CD4-positive, alpha-beta T cell treated with Interferon gamma for 1 hour (primary cell): ENCODE data around the gene BCAS1.

Experiments used
- DNase-seq: peaks from one replicate; pipeline ENCODE4 v3.0.0-alpha.2; 2020

BCAS1 gene

DNA sequence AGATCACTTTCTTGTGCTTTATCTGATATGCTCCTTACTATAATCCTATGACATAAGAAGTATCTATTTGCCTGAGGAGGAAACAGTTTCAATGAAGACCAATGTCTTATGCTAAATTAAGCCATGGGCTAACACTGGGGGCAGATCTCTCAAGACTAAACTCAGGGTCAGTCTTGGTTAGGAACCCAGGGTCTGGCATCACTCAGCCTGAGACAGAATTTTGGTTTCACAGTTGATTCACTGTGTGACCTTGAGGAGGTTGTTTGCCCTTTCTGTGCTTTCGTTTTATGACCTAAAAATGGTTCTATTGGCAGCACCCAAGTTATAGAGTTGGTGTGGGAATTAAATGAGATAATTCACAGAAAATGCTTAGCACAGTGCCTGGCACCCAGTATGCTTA is 4.9 kb upstream of the BCAS1 start:
- no peak for DNase-seq

DNA sequence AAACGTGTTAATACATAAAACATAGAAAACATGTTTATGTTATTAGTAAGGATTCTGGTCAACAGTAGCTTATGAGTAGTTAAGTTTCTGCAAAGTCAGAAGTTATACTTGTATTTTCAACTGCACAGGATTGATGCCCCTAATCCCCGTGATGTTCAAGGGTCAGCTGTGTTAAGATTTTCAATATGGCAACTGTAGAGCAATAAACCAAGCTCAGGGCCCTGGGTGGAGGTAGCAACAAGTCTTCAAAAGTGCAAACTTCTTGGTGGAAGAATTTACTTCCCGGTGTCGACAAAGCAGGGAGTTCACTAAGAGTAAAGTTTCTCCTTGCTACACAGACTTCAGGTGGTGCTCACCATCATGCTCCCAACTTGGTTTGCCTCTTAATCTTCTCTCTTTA is 4.1 kb upstream of the BCAS1 start:
- no peak for DNase-seq

DNA sequence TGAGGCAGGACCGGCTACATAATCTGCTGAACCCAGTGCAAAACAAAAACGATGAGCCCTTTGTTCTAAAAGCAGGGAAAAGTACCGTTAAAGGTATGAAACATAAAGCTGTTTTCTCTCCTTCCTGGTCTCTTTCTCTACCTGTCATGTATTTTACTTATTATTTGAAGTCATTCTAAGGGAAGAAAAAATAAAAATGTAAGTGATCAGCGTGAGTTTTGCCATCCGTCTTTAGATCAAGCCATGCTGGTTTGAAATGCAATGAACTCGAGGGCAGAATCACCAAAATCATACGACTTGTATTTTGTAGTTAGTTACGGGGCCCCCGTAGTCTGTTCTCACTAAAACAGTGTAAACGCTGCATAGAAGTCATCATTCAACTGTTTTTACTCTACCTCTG is 2.9 kb upstream of the BCAS1 start:
- DNase-seq = no peak

DNA sequence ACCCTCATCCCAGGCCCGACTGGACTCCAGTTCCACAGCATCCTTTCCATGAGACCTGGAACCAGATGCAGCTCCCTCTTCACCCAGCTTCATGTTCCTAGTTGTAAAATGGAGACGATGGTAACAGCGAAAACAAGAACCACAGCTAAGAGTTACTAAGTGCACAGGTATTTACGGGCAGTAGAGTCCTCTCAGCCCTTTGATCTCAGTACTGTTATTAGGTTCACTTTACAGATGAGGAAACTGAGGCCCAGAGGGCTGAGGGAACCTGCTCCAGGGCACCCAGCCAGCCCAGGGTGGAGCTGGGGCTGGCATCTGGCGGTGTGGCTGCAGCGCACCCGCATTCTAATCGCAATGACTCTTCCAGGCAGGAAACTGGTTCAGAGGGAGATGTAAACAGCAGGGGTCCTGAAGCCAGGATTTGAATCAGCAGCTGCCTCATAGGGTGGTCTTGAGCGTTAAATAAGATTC is 858 bp downstream of the BCAS1 start:
- DNase-seq = no peak

DNA sequence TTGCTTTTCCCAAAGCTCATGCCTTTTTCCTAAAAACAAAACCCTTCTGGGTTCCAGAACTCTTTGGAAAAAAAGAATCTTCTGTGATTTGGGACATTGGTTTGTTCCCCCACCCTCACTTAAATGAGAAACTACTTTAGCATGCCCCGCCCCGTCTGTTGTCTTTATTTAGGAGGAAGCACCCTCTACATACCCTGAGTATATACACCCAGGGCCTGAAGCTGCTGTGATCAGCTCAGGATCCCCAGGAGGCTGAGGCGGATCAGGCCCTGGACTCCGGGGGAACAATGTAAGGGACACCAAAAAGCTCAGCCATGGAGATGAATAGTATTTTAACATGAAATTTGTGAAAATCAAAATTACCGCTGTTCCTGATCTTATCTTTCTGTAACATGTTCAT is 1.4 kb downstream of the BCAS1 start:
- no peak for DNase-seq

DNA sequence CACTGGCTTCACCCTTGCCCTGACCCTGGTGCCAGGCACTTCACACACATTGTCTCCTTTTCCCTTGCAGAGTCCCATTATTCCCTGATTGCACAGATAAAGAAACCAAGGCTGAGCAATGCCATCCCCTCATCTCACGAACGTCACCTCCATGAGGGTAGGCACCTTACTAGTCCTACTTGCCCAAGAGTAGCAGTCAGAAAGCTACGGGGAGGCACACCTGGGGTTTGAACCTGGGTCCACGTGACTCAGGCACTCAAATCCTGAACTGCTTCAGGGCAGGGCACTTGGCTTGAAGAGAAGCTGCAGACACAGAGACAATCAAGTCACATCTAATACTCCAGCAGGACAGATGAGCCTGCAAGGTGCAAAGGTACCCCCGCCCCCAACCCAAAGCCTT is 1.9 kb downstream of the BCAS1 start:
- DNase-seq = no peak

DNA sequence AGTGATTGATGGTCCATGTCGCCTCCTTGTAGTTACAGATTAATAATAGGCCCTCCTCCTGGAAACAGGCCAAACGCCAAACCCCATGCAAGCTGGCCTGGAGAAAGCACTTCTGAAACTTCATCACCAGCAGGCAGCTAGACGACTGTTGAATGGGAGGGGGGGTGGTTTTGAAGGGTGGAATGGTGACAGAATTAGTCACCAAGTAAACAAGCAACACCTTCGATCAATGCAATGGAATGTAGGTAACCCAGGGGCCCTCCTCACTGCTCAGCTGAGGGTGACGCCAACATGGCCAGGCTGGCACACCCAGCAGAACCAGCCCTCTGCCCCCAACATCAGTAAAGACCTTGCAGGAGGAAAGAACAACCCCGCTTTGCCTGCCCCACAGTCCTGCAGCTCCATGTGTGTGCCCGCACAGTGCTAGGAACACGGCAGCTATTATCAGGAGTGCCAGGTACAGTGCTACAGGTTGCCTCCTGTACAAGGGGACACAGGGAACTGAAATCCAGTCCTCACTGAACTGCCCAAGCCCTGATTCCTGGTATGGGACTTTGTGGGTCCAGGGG is 2.7 kb downstream of the BCAS1 start:
- no peak for DNase-seq

DNA sequence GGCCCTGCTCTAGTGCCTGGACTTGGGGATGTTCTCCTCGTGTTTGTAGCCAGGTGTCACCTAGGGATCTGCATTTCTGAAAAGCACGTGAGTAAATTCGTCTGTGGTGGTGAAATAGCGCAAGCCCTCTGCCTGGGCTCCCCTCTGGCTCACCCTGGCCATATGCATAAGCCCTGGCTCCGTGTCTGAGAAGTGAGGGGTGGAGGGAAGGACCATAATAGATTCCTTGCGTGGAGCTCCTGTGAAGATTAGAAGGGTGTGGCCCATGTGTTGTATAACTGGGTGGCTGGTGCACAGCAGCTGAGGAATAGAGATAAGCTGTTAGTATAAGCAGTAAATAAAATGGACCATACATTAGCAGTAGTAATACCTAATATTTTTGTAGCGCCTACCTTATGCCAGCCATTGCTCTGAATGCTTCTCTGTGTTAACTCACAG is 4.8 kb downstream of the BCAS1 start:
- DNase-seq = no peak

DNA sequence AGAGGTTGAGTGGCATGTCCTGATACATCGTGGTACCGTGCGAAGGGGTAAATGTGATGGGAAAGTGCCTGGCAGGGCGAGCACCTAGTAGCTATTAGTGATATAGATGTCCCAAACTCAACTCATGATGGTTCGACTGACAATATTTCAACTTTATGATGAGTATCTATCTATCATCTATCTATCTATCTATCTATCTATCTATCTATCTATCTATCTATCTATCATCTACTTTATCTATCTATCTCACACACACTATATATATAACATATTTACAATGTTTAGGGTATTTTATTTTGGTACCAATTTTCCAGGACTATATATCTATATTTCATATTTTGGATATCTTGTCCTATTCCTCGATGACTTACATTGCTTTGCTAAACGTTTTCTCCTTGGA is 5.5 kb downstream of the BCAS1 start:
- no peak for DNase-seq

DNA sequence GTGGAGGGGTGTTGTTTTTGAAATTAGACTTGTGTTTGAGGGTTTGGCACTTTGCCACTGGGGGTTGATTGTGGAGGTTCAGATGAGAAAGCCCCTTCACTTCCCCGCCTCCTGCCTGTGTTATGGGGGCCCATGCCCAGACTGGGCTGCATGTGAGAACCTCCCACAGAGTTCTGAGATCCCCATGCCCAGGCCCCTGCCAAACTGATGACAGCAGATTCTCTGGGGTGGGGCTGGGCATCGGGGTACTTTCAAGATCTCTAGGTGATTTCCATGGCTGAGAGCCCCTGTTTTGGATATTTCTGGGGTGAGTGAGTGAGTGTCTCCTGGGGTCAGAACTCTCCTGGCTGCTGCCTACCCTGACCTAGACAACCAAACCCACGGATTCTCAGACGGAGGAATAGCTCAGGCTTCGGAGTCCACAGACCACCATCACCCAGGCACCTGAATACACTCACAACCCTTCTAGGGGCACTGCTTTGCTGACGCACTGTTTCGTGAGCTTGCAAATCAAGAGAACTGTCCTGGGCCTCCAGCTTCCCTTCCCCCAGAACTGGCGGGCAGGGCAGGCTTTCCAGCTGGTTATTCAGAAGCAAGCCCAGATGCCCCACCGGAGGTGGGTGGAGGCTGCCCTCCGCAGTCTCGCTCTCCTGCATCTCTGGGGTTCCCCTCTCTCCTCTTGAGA is 6.3 kb downstream of the BCAS1 start:
- DNase-seq = peak; percentile 55

DNA sequence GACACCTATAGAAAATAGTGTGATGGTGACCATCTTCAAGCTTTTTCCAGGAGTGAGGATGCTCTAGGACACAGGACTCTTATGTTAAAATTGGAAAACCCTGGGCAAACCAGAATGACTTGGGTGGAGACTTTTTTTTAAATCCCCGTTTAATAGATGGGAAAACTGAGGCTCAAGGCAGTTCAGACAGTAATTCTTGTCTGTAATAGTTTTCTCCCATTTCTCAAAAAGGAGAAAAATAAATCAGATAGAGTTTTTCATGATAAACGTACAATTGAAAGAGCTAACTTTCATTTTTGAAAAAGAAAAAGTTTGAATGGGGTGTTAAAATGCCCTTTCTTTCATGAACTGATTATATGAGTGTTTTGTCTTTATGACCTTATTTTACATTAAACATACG is 6.8 kb downstream of the BCAS1 start:
- DNase-seq = no peak

DNA sequence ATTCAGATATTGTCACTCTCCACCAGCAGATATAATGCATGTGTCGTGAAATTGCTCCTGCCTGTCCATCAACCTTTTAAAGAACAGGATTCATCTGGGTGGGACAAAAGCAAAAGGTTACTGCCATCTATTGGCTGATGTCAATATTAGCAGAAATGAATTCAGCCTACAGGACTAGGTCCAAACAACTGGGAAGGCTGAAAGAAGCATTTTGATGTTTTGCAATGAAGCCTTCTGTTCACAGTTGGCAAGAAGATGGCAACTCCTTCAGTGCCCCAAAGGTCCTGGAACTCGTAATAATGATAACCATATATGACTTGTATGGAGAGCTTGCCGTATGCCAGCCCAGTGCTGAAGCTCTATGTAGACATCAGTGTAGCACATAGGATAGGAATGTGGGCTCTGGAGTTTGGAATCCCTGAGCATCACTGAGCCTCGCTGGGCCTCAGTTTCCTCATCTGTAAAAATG is 7.5 kb downstream of the BCAS1 start:
- no peak for DNase-seq

DNA sequence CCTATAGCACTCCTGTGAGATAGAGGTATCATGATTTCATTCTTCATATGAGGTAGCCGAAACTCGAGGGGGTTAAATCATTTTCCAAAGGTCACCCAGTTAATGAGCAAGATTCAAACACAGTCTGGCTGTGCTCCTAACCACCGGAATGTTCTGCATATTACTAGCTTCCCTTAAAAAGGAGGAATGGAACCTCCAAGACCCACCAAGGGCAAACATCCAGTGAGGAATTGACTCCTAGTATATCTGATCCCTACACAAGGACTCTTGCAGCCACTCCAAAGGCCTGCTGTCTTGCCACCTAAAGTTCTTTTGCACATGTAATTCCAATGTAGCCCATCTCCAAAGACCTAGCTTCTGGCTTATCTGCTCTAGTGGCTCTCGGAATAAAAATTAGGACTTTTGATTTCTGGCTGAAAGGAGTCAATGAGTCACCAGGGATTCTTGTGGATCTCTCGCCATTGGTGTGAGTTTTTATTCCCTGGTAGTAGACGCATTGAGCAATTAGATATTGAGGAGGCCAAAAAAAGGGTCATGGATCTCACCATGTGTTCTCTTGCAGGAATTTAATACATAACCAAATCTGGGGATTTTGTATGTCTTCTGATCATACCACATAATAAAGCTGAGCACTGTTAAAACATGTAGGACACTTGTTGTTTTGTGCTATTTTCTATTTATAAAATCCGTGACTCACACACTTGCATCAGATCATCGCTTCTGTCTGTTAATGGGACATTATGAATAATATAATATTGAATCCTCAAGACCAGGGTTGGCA is 9.1 kb downstream of the BCAS1 start:
- no peak for DNase-seq

DNA sequence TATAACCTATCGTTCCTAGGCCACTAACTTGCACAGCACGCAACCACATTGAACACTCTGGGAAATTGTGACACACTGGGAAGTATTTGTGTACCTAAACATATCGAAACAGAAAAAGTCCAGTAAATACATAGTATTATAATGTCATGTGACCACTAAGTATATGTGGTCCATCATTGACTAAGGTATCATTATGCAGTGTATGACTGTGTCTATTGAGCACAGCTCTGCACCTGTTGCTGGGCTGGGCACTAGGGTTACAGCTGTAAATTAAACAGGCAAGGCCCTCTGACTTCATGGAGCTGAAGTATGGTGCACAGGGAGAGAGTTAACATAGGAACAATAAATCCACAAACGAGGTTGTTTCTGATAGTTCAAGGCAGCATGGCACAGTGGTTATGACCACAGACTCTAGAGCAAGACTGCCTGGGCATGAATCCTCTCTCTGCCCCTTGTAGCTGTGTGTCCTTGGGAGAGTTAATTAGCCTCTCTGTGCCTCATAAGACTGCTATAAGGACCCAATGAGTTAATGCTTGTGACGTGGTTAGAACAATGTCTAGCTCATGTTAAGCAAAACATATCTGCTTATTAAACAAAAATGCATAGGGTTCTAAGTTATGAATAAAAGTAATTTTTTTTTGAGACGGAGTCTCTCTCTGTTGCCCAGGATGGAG is 10.6 kb downstream of the BCAS1 start:
- DNase-seq = no peak

DNA sequence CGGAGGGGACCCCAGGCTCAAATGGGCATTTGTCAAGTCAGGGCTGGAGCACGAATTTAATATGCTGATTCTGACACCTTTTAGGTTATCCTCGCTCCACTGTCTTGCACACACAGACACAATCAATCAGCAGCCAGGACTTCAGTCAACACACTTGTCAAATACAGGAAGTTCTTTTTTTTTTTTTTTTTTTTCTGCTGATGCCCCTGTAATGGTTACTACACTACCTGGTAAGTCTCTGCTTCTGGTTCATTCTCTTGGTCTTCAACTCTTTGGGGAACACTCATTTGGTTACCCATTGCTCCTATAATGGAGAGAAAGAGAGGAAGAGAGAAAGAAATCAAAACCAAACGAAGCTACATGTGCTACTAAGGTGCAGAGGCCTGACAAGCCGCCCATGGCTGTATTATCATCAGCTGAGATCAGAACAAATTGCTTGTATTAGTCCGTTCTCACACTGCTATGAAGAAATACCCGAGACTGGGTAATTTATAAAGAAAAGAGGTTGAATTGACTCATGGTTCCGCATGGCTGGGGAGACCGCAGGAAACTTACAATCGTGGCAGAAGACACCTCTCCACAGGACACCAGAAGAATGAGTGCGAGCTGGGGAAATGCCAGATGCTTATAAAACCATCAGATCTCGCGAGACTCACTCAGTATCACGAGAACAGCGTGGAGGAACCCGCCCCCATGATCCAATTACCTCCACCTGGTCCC is 11.8 kb downstream of the BCAS1 start:
- DNase-seq = no peak

DNA sequence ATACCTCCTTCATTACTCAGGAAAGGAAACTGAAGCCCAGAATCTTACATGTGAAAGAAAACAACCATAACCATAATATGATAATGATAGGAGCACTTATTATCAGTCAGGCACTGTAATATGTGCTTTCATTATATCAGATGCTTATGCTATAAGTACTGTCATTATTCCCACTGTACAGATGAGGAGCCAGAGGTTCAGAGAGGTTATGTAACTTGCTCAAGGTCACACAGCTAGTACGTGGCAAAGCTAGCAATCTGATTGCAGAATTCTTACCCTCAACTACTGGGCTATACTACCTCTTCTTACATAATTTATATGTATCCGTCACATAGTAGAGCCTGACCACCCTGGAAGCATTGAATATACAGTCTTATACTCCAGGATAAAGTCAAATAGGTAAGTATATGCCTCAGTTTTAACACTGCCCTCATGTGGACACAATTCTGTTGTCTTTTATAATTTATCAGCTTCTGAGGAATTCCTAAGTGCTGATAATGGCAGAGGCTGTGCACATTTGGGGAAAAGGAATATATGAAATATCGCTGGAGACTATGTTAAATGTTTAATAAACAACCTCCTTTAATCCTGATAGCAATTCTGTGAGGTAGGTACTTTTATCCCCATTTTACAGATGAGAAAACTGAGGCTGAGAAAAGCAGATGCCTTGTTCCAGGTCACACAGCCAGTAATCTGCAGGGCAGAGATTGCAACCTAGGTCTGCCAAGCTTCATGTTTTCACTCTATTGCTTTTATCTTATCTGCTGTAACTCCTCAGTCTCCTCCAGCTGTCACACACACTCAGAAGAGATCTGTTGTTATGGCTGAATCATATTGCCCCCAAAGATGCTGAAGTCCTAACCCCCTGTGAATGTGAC is 13.4 kb downstream of the BCAS1 start:
- no peak for DNase-seq

DNA sequence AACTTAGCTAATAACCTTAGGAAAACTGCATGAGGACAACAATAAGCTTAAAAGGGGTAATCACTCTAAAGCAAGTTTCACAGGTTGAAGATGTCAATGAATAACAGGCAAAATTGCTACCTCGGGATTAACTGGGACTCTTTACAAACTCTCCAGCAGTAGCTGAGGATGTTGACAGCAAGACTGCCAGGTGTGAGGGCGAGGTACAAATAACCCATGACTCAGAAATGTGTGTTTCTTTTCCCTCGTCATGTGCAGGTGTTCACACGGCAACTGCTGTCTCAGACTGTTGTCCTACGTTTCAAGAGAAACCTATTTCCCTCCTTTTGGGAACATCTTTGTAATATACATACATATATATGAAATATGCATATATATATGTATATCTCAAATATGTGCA is 15.9 kb downstream of the BCAS1 start:
- no peak for DNase-seq

DNA sequence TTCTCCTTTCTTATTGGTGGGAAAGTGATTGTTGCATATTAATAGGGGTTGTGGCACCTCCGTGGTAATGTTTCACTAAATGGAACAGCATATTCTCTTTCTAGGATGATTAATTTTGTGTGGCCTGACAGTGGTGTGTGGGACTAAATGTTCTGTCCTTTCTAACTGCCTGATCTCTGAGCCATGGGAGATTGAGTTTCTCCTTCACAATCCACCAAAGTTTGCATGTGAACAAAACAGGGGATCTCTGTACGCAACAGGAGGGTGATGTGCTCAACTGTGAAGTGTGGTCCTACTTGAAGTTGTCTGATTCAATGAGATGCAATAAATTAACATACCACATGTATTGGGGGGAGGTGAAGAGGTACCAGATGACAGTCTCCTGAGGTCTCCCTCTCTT is 19.3 kb downstream of the BCAS1 start:
- no peak for DNase-seq

DNA sequence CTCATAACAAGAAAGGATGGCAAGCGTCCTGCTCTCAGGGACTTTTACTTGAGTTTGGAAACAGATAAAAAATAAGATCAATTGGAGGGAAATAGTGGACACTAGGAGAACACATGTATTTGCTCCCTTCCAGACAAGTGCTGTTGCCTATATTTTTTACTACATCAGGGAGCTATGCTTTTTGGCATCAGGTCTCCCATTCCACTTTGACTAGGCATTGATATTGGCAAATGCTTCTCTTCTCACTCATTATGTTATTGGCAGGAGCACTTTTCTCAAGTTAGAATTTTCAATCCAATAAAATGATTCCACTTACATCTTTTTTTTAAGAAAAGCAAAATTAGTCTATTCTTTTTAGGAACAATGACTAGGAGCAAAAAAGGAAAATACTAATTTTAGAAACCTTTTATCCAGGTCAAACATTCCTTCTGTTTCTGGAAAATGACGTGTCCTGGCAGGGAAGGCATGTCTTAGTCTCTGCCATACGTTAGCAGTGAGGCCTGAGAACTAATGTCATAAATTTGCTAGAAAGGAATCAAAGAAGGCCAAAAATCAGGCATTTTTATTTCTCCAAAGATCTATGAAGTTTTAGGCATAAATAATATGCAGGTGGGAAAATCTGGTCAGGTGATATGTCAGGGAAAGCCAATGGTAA is 21.4 kb downstream of the BCAS1 start:
- no peak for DNase-seq

DNA sequence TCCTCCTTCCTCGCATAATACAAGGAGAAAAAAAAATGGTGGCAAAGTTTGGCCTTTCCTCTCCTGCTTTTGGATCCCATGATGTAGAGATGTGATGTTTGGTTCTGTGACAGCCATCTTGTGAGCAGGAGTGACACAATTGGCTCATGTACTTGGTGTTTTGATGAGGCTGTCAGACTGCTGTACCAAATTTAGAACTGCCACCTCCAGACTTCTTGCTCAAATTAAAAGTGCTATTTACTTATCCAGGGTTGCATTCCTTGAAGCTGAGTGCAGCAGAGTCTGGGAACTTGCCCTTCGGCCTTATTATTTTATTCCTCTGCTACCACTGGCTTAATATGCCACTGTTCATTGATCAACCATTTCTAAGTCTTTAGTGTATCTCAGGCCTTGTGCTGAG is 21.9 kb downstream of the BCAS1 start:
- DNase-seq = no peak

DNA sequence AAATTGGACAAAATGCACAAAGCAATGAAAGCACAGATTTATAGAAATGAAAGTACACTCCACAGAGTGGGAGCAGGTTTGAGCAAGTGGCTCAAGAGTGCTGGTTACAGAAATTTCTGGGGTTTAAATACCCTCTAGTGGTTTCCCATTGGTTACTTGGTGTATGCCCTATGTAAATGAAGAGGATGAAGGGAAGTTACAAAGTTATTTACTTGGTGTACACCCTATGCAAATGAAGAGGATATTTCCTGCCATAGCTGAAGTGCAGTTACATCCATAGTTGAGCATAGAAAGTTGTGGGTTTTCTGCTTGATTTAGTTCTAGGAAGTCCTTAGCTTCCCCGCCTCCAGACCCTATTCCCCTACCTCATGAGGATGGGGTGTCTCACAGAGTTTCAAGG is 22.7 kb downstream of the BCAS1 start:
- no peak for DNase-seq
